ENCODE measurements around the gene LASP1. TPM values are rescaled to one million over a fixed set of nuclear protein-coding genes. Genes with fewer than 3 reads are reported as not detected.

Gene LASP1
- total and polyA plus RNA-seq, 2 experiments from 2014 or later, result 48.7 to 173 TPM

DNA sequence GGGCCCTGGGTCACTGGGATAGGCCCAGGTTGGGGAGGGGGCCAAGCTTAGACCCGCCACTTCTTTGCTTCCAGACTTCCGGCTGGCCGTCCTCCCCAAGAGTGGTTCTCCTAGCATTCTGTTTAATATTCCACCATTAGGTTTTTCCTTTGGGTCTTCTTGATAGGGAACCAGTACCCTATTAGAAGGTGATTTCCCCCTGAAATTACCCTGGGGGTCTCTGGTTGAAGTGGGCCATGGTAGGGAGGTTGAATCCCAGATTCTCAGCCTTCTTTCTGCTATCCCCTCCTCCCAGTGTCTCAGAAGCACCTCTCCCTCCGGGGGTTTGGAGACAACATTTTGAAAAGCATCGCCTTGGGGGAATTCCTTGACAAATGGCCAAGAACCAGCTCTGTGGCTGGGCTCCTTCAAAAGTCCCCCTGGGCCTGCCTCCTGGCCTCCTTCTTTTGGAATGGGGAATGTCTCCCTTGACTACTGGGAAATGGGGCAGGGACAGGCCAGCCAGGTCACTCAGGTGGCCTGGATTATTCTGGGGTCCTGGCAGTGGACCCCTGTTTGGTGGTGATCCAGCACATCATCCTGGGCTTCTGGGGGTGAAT is 5.7 kb downstream of the LASP1 start:
- peaks cover 15% of the 10 kb centered on the region for H4K20me1 ChIP-seq (replicated peaks; ENCODE audit: insufficient read depth)

DNA sequence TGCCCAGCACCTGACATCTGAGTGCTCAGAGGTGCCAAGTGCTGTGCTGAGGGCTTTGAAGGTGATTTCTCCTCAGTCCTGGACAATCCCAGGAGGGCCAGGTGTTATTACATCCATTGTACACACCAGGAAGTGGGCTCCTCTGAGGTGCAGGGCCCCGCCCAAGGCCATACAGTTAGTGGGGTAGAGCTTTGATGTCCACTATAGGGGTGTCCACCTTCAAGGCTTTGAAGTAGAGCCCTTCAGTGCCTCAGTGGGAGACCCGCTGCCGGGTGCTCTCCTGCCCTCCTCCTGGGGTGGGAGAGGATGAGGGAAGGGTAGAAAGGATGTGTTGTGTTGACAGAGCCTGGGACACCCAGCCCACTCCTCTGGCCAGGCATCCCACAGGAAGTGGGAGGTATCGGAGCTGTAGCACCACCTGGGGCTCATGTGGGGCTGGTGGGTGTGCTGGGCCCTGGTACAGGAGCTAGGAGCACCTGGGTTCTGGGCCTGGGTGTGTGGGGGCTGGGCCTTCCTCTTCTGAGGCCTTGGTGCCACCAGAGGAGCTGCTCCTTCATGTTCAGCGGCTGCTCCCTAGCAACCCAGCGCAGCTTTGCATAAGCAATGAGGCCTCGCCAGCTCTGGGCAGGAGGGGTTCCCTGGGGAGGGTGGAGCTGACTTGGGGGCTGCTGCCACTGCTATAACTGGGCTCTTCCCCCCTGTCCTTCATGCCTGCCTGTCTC is 7.4 kb downstream of the LASP1 start:
- H4K20me1 ChIP-seq (replicated peaks; ENCODE audit: insufficient read depth), result peaks cover 8% of the 10 kb centered on the region; the same call in 1 of the 2 replicates
- peaks cover 86% of the 10 kb centered on the region for H3K4me1 ChIP-seq (ENCODE audit: insufficient read depth)
- peaks cover 34% of the 10 kb centered on the region for H3K36me3 Mint-ChIP-seq (ENCODE audit: low read depth)
- H3K9me3 Mint-ChIP-seq, result no peaks in the 10 kb centered on the region
- H3K9me2 ChIP-seq (ENCODE audit: insufficient read depth), result no peaks in the 10 kb centered on the region
- no peaks in the 10 kb centered on the region for H3K27me3 ChIP-seq (ENCODE audit: insufficient read depth)
- peak overlapping the region; percentile 89 for H3K27ac Mint-ChIP-seq
- H3K36me3 ChIP-seq (ENCODE audit: insufficient read depth), result peaks cover 4% of the 10 kb centered on the region; the same call in 1 of the 2 replicates
- H3F3A ChIP-seq (replicated peaks; ENCODE audit: low read depth), result 0 out of 2 replicates have a peak, but pooled peaks cover 5% of the 10 kb centered on the region
- peak; percentile 48 for ATAC-seq
- TF ChIP-seq ZNF331 (CRISPR knock-in tag; IDR thresholded peaks at IDR 0.05; ENCODE audit: low read depth), result no peak
- TF ChIP-seq STAT1 (IDR thresholded peaks at IDR 0.05; ENCODE audit: unreplicated experiment), result no peak
- TF ChIP-seq NANOG (IDR thresholded peaks at IDR 0.05; ENCODE audit: borderline replicate concordance), result no peak
- TF ChIP-seq ZNF114 (CRISPR knock-in tag; IDR thresholded peaks at IDR 0.05), result no peak
- H3K27ac ChIP-seq (ENCODE audit: low read depth), result peak overlapping the region; percentile 98; the same call in 1 of the 2 replicates
- H3K4me3 Mint-ChIP-seq, result no peak overlapping the region; the same call in 2 of the 3 replicates
- peaks cover 13% of the 10 kb centered on the region for H3K27me3 Mint-ChIP-seq (ENCODE audit: insufficient read depth, low read depth, poor library complexity)
- peaks cover 85% of the 10 kb centered on the region for H3K4me1 Mint-ChIP-seq
- H2AFZ ChIP-seq, result no peak overlapping the region
- peaks cover 86% of the 10 kb centered on the region for H3K79me2 ChIP-seq (replicated peaks; ENCODE audit: insufficient read depth)
- H3K4me3 ChIP-seq, result no peak overlapping the region; the same call in 1 of the 2 replicates
- peak overlapping the region; percentile 65 for H3K4me2 ChIP-seq
- peak; percentile 59 for DNase-seq (ENCODE audit: low spot score)

More for the DNA sequence above, 5.7 kb downstream of the LASP1 start:
- no peak for ATAC-seq
- peaks cover 82% of the 10 kb centered on the region for H3K4me1 Mint-ChIP-seq
- peaks cover 20% of the 10 kb centered on the region for H3K36me3 Mint-ChIP-seq (ENCODE audit: low read depth)
- no peaks in the 10 kb centered on the region for H3K9me3 Mint-ChIP-seq
- Histone ChIP-seq H3K27me3 (ENCODE audit: insufficient read depth) (no peaks in the 10 kb centered on the region), H2AFZ (no peak overlapping the region), H3K27ac (ENCODE audit: low read depth) (peak overlapping the region; percentile 78; the same call in 1 of the 2 replicates), H3K4me1 (ENCODE audit: insufficient read depth) (peaks cover 81% of the 10 kb centered on the region), H3K9me2 (ENCODE audit: insufficient read depth) (no peaks in the 10 kb centered on the region), H3K4me2 (peak overlapping the region; percentile 43), H3K4me3 (no peak overlapping the region), H3F3A (replicated peaks; ENCODE audit: low read depth) (0 out of 2 replicates have a peak, but pooled peaks cover 8% of the 10 kb centered on the region), H3K36me3 (ENCODE audit: insufficient read depth) (peaks cover 2% of the 10 kb centered on the region; the same call in 1 of the 2 replicates), H3K79me2 (replicated peaks; ENCODE audit: insufficient read depth) (peaks cover 85% of the 10 kb centered on the region)
- H3K27ac Mint-ChIP-seq, result peak overlapping the region; percentile 23; the same call in 1 of the 2 replicates
- peaks cover 16% of the 10 kb centered on the region for H3K27me3 Mint-ChIP-seq (ENCODE audit: insufficient read depth, low read depth, poor library complexity)
- no peak for TF ChIP-seq POLR2AphosphoS5 (IDR thresholded peaks at IDR 0.05; ENCODE audit: low read depth)
- TF ChIP-seq ZNF331 (CRISPR knock-in tag; IDR thresholded peaks at IDR 0.05; ENCODE audit: low read depth), result no peak
- H3K4me3 Mint-ChIP-seq, result no peak overlapping the region; the same call in 2 of the 3 replicates
- DNase-seq (ENCODE audit: low spot score), result no peak

- peak overlapping the region; percentile 47 for H3K4me3 ChIP-seq
- DNase-seq (ENCODE audit: low spot score) (peak; percentile 98), ATAC-seq (peak; percentile 82)
- peaks cover 22% of the 10 kb centered on the region for H3K27me3 Mint-ChIP-seq (ENCODE audit: insufficient read depth, low read depth, poor library complexity)
- H3K4me2 ChIP-seq, result peak overlapping the region; percentile 82
- peak overlapping the region; percentile 97 for H3K27ac Mint-ChIP-seq
- H2AFZ ChIP-seq, result no peak overlapping the region
- no peaks in the 10 kb centered on the region for H3K9me2 ChIP-seq (ENCODE audit: insufficient read depth)
- peaks cover 4% of the 10 kb centered on the region; the same call in 1 of the 2 replicates for H3K36me3 ChIP-seq (ENCODE audit: insufficient read depth)
- H3K4me1 ChIP-seq (ENCODE audit: insufficient read depth), result peaks cover 90% of the 10 kb centered on the region
- no peaks in the 10 kb centered on the region; the same call in 1 of the 2 replicates for H4K20me1 ChIP-seq (replicated peaks; ENCODE audit: insufficient read depth)
- peaks cover 47% of the 10 kb centered on the region for H3K36me3 Mint-ChIP-seq (ENCODE audit: low read depth)
- H3K27me3 ChIP-seq (ENCODE audit: insufficient read depth), result no peaks in the 10 kb centered on the region
- peaks cover 85% of the 10 kb centered on the region for H3K4me1 Mint-ChIP-seq
- peaks cover 84% of the 10 kb centered on the region for H3K79me2 ChIP-seq (replicated peaks; ENCODE audit: insufficient read depth)
- 0 out of 2 replicates have a peak, but pooled peaks cover 5% of the 10 kb centered on the region for H3F3A ChIP-seq (replicated peaks; ENCODE audit: low read depth)
- H3K4me3 Mint-ChIP-seq, result peak overlapping the region; percentile 64
- H3K9me3 Mint-ChIP-seq, result no peaks in the 10 kb centered on the region
- peak overlapping the region; percentile 98 for H3K27ac ChIP-seq (ENCODE audit: low read depth)
- TF ChIP-seq NANOG (IDR thresholded peaks at IDR 0.05; ENCODE audit: borderline replicate concordance), result no peak
- TF ChIP-seq STAT1 (IDR thresholded peaks at IDR 0.05; ENCODE audit: unreplicated experiment), result no peak
- TF ChIP-seq, protein P1, sequence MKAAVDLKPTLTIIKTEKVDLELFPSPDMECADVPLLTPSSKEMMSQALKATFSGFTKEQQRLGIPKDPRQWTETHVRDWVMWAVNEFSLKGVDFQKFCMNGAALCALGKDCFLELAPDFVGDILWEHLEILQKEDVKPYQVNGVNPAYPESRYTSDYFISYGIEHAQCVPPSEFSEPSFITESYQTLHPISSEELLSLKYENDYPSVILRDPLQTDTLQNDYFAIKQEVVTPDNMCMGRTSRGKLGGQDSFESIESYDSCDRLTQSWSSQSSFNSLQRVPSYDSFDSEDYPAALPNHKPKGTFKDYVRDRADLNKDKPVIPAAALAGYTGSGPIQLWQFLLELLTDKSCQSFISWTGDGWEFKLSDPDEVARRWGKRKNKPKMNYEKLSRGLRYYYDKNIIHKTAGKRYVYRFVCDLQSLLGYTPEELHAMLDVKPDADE (IDR thresholded peaks at IDR 0.05), result peak; percentile 69; the same call in 1 of the 2 replicates
These were observed 10.2 kb downstream of the LASP1 start for GRCh38 chr17:38879878-38880665.

All from GM23338 (cell line).